Stimulated activated naive CD8-positive, alpha-beta T cell treated with anti-CD3 and anti-CD28 coated beads, Interleukin-15, Interleukin-2, amounts not matched to agents 100 U/mL and 50 U/mL, for 24 hours (primary cell): Measurements from ENCODE around the gene TSPAN1.

Experiments used
- ATAC-seq: fragments of 150-1000 bp; cut with Tn5 transposase; one replicate; pipeline ENCODE4 v1.10.0; 2021
- DNase-seq: peaks from one replicate; pipeline ENCODE4 v3.0.0; 2021

Gene TSPAN1, protein sequence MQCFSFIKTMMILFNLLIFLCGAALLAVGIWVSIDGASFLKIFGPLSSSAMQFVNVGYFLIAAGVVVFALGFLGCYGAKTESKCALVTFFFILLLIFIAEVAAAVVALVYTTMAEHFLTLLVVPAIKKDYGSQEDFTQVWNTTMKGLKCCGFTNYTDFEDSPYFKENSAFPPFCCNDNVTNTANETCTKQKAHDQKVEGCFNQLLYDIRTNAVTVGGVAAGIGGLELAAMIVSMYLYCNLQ

DNA sequence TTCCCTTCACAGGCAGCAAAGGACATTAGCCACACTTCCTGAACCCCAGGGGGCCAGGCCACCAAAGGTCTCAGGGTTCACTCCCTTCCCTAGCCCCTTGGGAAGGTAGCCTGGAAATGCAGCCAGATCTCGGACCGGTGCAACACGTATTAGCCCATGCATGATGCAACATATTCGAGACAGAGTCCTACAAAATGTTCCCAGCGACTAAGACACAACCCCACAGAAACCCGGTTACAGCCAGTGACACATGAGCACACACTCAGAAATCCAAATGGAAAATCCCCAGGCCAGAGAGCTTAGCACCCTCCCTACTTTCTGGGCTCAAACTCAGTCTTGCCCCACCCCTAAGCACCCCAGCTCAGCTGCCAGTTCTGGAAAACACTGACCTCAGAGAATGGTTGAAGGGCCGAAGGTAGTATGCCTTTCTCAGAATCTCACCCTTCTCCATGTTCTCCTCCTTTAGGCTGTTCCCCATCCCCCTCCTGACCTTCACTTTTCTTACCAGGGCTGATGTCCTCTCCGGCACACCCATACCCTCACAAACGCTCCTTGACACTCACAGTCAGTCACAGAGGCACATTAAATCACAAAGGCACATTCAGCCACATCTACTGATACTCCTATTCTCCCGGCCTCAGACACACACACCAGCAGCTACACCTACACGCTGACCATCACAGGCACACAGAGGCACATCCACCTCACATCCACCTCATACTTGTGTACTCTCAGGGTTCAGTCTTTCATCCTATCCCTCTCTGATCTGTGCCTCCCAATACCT, at the start of gene TSPAN1:
TSPAN1 (plus strand) TSS at position 640 of the 784 bp plus-strand sequence. CDS start 6,021 bp downstream, outside the sequence.
- no peak for DNase-seq
- ATAC-seq: no peak

DNA sequence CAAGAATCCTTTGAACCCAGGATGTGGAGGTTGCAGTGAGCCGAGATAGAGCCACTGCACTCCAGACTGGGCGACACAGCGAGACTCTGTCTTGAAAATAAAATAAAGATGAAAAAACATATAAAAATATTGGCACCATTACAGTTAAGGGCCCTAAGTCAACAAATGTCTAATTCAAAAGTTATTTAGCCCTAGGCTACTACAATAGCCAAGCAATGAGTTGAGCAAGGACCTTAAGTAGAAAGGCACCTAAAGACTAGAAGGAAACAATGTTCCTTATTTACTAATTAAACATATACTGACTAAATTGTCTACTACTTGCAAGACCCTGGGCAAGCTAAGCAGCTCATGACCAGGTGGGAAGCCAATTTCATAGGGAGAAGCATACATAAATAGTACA, 46.5 kb upstream of the TSPAN1 start:
- DNase-seq: no peak
- no peak for ATAC-seq

DNA sequence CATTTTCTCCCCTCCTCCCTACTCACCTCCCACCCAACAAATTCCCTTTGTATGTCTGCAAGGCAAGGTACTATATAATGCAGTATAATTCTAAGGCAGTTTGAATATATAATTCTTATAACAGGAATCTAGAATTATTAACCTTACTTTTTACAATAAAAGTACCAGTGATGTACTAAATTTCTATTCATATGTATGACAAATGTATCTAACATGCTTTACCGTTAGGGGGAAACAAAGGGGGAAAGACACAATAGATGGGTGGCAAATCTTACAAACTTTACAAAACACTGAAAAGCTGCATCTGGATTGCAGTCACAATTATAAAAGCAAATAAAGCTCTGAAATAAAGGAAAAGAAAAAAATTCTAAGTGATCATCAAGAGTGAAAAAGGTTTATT, 44.8 kb upstream of the TSPAN1 start:
- DNase-seq (no peak), ATAC-seq (no peak)

DNA sequence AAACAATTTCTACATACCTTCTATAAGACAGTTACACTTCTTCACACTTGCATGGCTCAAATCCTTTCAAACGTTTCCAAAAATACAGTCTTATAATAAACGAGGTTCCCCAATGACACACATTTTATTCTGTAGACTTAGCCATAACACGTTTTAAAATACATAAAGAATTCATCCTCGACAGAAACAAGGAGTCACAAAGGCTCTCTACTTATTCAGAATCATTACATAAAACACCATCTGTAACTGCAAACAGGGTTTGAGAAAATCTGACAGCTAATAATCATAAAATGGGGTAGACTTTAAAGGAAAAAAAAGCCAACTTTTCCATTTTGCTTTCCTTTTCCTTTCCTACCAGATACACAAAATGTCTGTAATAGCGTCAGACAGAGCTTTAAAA, 44.3 kb upstream of the TSPAN1 start:
- no peak for ATAC-seq
- no peak for DNase-seq

DNA sequence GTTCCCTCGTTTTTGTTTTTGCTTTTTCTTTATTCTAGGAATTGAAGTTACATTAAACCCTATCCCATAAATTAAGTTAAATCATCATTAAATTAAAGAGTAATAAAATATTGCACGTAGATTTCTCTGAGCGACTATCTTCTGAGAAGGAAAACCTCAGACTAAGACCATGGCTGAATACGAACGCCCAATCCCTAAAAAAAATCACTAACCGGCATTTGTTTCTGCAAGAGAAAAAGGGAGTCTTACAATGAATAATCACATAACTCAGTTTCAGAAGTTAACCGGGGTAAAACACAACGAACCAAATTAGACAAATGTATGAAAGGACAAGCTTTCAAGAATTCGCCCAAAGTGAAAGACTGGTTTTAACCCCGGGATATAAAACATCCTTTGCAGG, 43.8 kb upstream of the TSPAN1 start:
- DNase-seq: no peak
- ATAC-seq: no peak

DNA sequence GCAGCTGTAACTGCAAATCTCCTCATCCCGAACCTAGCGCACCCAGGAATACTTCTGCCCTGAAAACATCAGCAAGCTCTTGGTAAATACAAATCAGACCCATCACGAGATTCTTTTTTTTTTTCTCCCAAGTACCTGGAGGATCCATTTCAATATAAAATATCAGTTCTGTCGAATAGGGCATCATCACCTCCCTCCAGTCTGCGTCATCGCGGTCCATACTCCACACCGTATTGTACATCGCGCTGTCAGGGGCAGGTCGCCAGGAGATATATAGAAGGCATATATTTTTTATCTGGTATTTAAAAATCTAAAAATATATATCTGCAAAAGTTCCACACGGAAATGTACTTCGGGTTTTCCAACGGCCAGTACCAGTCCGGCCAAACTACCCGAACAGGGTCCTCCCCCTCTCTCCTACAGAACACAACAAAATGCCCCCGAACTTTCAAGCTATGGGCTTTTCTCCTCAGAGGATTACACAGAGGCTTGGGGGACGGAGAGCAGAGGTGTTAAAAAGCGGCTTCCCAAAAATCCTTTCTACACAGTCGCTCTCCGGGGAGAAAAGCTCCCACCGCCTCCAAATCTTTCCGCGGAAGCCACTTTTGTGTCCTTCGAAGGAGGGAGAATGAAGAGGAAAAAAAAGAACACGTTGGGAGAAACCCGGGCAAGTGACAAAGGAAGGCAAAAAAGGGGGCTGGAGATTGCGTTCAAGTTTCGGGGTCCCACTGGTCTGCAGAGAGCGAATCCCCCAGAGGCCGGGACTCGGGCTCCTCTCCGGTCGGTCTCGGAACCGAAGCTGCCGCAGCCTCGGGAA, 43.0 kb upstream of the TSPAN1 start:
- DNase-seq: peak; percentile 42

DNA sequence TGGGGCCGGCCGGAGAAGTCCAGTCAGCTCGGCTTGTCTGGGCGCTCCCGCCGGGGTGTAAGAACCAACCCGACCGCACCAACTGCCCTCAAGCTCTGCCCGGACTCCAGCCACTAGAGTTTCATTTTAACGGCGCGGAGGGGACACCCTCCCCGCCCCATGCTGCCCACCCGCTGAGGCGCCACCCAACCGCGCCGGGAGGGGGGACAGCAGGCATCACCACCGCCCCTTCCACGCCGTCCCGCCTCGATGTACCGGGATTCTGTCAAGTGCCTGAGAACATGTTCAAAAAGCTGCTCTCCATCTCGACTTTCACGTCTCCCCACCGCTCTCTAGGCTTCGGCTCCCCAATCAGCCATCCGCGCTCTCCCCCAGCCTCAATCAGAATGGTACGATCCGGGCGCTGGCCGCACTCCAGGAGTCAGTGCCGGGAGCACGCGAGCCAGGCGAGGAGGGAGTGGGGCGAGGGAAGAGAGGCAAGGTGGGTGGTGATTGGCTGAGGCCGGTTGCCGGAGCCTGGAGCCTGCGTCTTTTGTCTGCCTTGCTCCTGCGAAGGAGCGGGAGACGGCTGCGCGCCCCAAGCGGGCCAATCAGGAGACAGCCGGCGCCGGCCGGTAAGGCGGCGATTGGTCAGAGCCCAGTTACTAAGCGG, 42.2 kb upstream of the TSPAN1 start, which contains the start of gene PIK3R3:
PIK3R3 (minus strand) TSS at position 101 of the 652 bp plus-strand sequence. CDS start 677 bp downstream, outside the sequence.
- ATAC-seq: peak; percentile 98

More for the DNA sequence above, 43.0 kb upstream of the TSPAN1 start:
- no peak for ATAC-seq

DNA sequence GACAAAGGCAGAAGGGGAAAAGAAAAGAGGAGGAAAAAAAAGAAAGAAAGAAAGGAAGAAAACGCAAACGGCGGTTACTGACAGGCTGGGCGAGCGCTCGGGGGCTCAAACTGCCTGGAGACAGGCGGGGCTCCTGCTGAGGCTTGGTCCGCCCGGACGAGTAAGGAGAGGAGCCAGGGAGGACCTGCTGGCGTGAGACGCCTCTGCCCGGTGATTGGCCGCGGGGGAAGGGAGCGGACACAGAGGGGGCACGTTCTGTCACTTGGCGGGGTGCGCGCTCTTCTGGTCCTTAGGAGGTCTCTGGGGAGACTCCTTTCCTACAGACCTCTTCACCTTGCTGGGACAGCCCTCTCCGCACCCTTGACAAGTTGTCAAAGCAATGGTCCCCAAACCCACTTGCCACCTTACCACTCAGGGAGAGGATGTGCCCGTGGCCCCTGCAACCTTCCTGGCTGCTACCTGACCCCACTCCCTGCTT, 41.7 kb upstream of the TSPAN1 start:
- ATAC-seq: peak; percentile 60
- DNase-seq: peak; percentile 54

More for the DNA sequence above, 42.2 kb upstream of the TSPAN1 start, which contains the start of gene PIK3R3:
- DNase-seq: peak; percentile 90

DNA sequence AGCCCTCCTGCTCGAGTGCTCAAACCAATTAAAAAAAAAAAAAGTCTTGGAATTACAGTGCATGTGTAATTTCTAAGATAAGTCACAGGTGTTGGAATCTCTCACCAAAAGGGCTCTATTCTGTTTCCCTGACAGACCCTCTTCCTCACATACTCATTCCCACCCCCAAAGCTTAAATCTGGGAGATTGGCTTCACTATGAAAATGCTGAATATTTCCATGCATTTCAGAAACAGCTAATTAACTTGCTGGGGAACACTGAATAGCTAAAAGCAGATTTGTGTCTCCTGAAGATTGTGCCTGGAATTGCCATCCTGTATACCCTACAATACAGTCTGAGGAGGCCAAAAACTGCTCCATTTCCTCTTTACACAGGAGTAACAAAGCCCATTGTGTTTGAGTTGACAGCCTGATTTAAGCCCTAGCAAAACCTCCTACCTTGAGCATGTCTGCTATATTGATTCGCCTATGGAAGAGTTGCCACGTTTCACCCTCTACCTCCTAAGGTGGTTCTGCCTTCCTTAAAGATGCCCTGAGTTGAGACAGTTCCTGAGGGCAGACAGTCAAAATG, 41.0 kb upstream of the TSPAN1 start:
- ATAC-seq: no peak
- no peak for DNase-seq

DNA sequence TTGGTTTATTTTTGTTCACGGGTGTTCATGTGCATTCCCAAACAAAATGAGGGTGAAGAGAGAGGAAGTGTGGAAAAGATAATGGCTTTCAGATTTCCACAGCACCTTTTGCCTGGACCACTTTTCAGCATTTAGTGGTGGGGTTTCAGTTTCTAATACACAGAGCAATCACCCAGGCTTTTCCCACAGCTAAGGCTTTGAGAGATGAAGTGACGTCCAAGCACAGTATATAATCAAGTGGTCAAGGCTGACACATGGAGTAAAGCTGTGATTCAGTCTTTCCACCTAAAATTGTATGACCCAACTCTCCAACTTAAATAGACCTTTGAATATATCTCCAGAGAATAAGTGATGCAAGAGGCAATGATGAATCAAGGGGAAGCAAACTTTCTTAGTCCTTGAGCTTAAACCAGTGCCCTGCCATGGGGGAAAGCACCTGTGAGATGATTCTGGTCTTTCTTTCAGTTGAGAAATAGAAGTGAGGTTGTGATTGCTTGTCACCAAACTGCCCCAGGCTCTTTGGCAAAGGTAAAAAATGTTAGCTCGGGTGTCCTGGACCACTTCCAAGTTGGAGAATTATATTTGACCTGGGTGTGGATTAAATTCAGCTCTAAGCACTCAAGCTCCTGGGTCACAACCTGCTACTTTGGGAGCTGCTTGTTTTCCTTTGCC, 40.1 kb upstream of the TSPAN1 start:
- ATAC-seq (no peak), DNase-seq (no peak)

DNA sequence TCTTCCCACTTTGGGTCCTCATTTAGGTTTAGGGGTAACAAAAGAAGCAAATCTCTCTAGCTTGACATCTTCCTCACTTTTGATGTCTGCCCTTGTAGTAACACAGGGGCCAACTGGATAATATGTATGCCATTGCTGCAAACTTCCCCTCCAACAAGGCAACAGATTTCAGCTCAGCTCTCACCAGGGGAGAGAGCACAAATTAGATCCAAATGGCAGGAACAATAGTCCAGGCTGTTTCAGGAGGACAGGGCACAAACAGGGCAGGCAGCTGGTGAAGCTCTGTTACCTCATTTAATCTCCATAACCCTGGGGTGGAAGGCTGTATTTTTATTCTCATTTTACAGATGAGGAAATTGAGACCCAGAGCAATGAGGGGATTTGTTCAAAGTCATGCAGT, 38.2 kb upstream of the TSPAN1 start:
- ATAC-seq: no peak
- no peak for DNase-seq

DNA sequence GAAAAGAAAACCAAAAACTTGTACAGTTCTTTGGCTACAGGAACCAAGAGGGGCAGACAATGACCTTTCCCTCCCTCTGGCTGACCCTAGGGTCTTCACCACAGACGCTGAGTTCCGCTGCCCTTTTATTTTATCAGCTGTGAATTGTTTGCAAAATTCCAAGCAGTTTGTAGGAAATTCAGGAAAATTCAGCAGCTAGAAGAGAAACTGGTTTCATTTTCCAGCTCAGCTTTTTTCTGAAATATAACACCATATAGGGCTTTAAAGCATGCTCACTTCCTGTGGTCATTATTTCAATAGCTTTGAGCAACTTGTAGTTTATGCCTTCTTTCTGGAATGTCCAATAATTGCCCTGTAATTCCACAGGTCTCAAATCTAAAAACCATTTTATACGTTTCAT, 37.0 kb upstream of the TSPAN1 start:
- ATAC-seq (no peak), DNase-seq (no peak)

DNA sequence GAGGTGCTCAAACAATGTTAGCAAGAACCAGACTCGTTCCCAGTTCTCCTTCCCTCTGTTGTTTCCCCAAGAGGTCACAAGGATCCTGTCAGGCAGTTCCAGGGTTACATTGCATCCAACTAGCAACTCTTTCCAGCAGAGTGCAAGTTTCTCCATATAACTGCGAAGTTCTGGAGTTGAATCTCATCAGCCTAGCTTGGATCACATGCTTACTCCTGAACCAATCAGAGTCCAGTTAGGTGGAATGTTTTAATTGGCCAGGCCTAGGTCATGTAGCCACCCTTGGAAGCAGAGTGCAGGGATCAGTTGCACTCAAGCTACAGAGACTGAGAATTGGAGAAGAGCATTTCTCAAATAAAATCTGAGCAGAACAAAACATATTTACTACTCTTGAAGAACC, 26.6 kb upstream of the TSPAN1 start:
- DNase-seq (no peak), ATAC-seq (no peak)

DNA sequence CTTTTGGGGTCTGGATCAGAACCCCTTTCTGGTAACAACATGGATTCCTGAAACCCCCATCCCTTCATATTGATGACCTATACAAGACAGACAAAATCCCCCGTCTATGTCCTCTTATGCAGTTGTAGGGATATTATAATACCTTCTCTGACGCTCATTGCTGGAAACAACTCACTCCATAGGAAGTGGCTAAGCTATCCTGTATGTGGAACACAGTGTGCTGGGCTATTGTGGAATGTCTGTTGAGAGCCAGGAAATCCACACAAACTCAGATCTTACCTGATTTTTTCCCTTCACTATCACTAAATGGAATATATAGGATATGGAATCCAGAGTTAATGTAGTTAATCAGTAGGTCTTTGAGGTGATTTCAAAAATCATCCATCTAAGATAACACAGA, 24.8 kb upstream of the TSPAN1 start:
- no peak for DNase-seq
- ATAC-seq: no peak

DNA sequence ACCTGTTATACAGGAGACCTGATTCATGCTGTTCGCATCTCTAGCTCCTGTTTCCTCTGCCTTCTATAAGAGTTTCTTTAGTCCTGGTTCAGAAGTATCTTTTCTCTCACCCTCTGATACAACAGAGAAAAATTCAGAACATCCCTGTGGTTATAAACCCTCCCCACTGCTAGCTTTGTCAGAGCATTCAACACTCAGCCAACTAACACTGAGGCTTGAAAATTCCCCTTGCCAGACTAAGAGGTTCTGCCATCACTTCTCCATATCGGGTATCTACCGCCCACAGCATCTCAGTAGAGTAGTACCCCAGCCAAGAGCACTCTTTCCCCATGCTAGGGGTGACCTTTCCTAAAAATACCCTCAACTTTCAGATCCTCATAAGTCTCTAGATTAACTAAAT, 22.9 kb upstream of the TSPAN1 start:
- DNase-seq: no peak
- no peak for ATAC-seq

DNA sequence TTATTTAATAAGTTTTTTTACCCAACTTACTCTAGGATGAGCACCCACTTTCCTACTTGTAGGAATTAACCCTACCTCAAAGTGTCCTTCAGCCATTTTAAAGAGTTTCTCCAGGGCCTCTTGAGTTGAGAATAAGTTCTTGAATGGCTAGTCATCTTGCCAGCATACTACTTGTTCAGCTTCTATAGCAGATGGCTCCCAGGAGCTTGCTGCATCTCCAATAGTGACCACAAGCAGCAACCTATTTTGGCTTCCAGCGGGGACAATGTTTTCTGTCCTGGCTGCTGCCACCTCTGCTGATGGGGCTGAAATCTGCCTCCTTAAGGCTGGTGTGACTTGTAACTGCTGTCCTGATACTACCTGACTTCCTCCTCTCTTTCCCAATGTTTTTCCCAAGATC, 21.7 kb upstream of the TSPAN1 start:
- DNase-seq: no peak
- no peak for ATAC-seq

DNA sequence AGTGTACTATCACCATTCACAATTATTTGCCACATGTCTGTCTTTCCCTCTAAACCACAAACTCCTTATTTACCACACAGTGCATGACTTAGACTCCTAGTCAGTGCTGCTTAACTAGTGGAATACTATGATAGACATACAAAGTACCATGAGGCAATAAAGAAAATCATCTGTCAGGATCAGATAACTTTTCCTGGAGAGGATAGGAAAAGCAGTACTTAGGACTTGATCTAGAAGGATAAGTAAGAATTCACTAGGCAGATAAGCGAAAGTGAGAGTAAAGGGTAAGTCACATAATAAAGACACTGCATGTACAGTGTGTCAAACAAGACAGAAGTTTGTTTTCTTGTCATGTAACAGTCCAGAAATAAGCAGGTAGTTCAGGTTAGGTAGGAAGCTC, 21.2 kb upstream of the TSPAN1 start:
- DNase-seq (no peak), ATAC-seq (no peak)

DNA sequence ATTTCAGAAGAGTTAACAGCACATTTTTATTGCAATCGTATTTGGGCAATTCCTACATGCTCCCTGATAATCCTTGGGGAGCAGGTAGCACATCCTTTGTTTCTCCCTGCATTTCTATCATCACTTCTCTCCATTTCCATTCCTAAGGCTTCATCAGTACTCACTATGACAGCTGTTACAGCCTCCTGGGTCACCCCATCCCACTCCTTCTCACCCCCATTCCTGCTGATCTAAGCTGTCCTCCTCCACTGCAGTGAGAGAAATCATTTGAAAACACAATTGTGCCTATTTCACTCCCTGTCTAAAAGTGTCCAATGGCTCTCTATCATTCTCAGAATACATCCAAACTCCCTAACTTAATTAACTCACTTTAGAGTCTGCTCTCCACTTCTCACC, 17.0 kb upstream of the TSPAN1 start:
- no peak for DNase-seq
- ATAC-seq: no peak

DNA sequence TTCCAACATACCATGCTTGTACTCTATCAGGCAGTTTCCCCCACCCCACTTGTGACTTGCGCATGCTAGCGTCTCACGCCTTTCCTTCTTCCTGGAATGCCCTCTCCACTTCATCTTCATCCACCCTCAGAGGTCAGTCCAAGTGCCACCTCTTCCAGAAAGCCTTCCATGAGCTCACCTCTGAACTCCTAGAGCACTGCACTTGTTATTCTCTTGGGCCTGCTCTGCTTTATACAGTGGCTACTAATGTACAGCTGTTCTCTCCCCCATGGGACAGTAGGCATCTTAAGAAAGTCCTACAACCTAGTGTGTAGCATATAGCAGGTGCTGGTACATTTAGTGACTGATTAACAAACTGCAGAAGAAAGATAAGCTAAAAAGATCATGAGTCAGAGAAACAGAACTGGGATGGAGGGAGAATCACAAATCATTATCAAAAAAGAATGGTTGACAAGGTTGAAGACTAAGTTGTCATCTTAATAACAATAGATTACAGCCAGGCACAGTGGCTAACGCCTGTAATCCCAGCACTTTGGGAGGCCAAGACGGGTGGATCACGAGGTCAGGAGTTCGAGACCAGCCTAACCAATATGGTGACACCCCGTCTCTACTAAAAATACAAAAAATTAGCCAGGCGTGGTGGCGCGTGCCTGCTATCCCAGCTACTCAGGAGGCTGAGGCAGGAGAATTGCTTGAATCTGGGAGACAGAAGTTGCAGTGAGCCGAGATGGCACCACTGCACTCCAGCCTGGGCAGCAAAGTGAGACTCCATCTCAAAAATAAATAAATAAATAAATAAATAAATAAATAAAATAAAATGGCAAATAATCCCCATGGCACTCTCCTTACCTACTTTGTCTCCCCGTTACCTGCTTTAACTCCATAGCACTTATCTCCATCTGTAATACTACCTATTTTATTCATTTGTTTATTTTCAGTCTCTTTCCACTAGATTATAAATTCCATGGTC, 16.3 kb upstream of the TSPAN1 start:
- no peak for ATAC-seq
- no peak for DNase-seq

DNA sequence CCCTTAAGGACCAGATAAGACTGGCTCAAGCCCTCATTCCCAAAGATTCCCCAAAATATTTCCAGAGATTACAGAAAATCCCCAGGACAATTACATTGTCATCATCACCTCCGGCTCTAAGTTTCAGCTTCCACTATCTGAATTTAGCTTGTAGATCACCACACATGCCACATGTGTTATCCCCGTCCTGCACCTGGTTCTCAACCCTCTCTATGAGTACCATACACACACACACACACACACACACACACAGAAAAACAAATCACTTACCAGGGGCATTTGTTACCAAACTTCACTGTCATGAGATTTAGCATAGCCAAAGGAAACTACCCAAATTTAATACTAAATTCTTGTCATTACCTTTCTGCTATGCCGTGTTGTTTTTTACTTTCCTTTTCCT, 15.4 kb upstream of the TSPAN1 start:
- no peak for ATAC-seq

More for the DNA sequence above, 15.4 kb upstream of the TSPAN1 start:
- no peak for DNase-seq
